ENCODE measurements around the gene TMEM97.
"Not testable (repeated sequence)": the region's sequence is repeated elsewhere in the genome, so short reads cannot be mapped to it uniquely, and the experiment has no call there.

The TMEM97 gene

DNA sequence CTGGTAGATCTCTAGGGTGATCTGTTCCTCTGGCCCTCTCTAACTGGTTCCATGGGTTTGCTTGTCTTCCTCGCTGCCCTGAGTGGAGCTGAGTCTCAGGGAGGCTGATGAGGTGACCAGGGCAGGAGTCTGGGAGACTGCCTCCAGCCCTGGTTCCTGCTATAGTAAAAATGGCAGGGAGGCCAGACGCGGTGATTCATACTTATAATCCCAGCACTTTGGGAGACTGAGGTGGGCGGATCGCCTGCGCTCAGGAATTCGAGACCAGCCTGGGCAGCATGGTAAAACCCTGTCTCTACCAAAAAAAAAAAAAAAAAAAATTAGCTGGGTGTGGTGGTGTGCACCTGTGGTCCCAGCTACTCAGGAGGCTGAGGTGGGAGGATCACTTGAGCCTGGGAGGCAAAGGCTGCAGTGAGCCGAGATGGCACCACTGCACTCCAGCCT, 19.8 kb downstream of the TMEM97 start:
- DNase-seq: not testable (repeated sequence)

DNA sequence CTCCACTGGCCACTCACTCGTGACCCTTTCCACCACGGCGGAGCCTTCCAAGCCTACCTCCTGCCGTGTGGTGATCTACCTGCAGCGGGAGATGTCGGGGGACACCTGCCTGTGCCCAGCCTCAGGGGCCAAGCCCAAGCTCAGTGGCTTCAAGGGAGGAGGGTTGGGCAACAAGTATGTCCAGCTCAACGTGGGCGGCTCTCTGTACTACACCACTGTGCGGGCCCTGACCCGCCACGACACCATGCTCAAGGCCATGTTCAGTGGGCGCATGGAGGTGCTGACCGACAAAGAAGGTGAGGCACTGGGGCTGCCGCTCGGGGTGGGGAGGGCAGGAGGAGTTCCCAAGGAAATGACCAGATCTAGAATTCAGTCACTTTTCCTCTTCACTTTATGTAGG, 20.4 kb downstream of the TMEM97 start:
- no peak for DNase-seq

DNA sequence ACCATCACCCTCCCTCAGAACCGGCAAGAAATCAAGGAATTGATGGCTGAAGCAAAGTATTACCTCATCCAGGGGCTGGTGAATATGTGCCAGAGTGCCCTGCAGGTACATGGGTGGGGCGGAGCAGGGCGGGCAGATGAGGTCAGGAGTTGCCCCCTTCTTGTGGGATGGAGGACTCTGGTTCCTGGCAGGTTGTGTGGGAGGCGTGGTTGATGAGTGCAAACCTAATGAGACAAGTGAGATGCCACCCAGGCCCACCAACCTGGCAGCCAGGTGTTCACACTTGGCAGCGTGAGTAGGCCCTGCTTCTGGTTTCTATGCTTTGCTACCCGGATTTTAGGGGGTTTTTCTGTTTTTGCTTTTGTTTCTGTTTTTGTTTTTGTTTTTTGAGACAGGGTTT, 21.4 kb downstream of the TMEM97 start:
- no peak for DNase-seq

DNA sequence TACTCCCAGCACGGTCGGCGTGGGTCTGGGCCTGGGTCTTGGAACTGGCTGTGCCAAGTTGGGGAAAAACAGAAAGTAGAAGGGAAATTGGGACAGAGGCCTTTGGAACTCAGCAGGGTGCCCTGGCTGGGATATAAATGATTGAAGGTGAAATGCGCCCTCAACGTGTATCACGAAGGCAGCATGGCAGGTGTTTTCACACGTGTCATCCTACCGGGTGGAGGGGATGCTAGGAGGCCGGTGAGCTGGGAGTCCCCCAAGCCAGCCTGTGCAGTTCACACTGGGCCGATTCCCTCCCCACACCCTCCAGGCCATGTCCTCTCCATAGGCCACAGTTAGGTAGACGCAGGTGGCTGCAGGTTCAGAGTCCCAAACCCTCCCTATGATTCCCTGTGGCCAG, 22.5 kb downstream of the TMEM97 start:
- DNase-seq: no peak

DNA sequence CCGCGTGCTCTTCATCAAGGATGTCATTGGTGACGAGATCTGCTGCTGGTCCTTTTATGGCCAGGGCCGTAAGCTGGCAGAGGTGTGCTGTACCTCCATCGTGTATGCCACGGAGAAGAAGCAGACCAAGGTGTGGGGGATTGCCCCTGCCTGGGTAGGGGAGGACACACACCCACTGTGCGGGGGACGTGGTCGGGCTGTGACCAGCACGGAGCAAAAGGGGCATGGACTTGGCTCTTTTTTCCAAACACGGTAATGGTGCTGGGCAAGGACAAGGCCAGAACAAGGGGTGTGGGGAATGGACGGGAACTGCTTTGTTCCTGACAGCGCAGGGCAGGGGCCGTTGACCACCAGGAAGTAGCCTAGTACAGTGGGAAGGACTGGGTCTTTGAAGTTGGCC, 23.3 kb downstream of the TMEM97 start:
- no peak for DNase-seq

DNA sequence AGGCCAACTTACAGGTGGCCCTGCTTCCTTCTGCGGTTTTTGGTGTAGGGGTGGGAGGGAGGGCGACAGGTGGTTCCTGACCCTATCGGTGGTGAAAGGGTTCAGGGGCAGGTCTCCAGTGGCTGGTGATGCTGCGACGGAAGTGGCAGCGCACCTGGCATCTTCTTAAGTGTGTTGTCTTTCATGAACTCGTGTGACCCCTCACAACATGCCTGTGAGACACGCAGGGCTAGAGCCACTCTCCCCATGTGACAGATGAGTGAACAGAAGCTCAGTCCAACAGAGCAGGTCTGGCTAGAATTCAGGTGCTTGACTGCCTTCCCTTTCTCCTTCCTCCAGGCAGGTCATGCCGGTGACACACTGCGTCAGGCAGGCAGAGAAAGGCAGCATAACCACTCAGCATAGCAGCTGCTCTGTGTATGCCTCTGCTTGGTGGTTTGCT, 24.5 kb downstream of the TMEM97 start:
- DNase-seq: no peak

DNA sequence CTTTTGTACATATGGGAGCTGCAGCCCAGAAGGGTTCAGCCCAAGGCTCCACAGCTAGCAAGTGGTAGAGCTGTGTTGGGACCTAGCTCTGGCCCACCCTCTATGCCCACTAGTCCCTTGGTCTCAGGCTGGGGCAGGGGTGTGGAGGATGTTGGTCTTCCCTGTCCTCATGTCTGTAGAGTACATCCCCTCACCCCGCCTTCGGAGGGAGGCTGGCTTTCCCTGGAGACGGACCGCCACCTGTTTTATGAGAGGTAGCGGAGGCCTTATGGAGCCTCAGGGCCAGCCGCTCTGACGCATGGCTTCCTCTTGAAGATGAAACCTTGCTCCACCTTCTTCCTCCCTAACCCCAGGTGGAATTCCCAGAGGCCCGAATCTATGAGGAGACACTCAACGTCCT, 25.0 kb downstream of the TMEM97 start:
- DNase-seq: no peak

DNA sequence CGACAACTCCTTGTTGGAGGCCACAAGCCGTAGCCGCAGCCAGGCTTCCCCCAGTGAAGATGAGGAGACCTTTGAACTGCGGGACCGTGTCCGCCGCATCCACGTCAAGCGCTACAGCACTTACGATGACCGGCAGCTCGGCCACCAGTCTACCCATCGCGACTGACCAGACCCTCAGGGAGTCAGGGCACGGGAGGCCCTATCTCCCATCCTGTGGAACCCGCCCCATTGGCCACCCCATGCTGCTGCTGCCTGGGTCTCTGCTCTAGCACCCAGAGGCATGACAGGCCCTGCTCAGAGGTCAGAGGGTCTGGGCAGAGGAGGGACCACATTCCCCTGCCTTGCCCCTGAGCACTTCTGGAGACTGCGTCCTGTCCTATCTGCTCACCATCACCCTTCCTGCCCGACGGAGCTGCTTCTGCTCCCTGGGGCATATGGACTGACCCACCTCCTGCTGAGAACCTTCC, 25.5 kb downstream of the TMEM97 start:
- no peak for DNase-seq

DNA sequence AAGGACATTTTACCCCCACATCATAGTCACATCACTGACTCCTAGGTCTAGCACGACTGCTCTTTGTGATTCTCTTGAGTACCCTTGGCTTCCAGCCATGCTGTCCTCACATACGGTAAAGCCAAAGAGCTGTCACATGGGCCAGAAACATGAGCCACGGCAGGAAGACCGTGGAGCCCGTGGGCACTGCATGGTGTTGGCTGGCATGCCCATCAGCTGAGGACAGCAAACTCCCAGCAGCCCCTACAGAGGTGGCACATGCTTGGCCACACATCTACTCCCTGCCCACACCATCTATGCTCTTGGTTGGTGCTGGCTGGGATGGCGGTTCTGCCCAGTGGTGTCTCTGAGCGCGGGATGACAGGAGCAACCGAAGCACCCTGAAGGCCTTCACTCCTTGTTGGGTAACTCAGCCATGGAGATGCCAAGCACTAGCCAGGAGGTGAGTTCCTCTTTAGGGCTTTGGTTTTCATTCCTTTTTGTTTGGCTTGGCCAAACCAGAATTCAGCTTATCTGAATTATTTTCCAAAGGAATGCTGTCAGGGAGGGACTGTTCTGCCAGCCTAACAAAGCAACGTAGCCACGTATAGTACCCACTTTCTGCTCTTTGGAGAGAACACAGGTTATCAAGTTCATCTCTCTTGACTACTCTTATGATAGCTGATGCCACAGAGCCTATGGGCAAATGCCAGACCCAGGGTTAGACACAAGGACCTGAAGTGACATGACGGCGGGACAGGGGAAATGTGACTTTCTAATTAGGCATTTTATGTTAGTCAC, 26.6 kb downstream of the TMEM97 start:
- no peak for DNase-seq

DNA sequence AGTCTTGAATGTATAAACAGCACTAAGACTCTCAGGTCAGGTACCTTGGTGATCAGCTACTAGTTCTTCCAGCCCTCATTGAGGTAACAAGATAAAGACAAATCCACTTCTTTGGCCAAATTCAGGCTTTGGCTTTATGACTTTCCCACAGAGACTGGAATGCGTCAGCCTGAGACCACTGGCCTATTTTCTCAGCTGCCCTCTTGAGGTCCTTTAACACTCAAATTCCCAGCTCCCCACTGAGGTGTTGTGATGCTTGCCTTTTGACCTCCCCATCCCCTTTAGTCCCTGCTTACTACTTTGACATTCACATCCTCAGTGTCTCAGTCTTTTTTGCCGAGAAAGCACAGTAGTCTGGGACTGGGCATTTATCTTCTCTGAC, 27.2 kb downstream of the TMEM97 start:
- no peak for DNase-seq

DNA sequence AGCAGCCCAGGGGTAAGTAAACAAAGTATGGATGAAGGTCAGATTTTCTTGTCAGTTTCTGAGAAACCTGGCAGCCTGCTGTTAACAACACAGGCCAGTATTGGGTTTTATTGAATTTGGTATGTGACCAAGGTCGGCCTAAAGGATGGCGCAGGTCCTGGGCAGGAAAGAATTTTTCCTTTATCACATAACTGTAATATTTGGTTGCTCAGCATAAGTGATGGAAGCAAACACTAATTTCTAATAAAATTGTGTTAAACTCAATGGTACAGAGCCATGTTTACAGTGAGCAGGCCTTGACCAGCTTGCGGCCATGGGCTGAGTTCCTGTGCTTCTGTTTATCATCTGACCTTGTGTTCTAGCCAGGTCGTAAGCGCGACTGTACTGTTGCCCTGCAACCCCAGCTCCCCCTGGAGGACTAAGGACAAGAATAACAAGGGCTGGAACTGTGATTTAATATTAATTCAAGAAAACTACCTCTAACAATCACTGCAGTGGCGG, 27.8 kb downstream of the TMEM97 start:
- DNase-seq: no peak

DNA sequence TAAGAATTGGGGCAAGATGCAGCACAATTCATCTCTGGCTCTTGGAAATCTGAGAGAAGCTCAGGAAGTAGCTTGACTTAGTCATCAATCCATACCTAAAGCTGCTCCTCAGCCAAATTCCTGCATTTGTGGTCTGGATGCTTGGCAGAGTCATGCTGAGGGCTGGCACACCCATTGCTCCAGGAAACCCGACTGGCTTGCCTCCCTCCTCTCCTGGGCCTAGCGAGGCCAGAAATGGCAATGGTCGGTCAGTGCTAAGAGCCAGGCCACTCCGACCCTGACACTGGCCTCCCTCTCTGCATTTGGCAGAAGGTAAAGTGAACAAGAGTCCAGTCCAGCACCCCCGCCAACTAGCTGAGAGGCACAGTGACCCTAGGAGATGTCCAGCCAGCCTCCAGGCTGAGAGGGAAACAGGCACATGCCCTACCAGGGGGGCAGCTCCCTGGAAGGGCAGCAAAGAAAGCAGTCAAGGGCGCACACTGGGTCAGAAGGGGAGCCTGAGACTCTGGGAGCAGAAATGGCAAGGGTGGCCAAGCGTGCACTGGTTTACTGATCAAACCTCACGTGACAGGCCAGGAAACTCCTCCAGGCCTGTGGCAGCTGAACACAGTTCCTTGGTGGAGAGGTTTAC, 28.4 kb downstream of the TMEM97 start:
- no peak for DNase-seq

DNA sequence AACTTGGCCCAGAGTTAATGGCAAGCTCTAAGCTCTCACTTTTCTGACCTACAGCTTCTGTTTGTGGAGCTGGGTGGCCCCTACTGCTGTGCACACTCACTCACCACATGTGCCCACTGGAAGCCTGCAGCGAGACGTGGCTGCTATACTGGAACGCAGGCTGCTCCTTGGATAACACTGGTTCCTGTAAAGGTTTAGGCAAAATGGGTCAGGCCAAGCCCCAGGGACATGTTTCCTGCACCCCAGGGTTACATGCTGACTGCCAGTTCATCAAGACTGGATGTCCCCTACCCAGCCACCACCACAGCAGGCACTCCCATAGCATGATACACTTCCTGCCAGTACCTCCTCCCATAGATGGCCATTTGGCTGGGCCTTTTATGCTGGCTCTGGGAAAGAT, 30.0 kb downstream of the TMEM97 start:
- DNase-seq: no peak

DNA sequence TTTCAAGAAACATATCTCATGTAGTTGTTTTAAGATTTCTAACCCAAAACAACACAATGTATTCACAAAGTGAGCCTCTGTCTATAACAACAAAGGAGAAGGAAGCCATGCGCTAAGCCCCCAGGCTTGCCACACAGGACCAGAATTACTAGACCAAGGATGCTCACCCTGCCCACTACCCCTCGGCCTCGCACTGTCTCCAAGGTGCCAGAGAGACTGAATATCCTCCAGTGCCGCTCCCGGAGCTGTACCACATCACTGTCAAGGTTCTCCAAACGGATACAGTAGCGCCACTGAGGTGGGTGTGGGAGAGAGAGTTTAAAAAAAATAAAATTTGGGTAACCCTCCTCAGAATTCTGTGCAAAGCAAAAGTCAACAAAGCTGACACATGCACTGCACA, 31.3 kb downstream of the TMEM97 start:
- DNase-seq: no peak

DNA sequence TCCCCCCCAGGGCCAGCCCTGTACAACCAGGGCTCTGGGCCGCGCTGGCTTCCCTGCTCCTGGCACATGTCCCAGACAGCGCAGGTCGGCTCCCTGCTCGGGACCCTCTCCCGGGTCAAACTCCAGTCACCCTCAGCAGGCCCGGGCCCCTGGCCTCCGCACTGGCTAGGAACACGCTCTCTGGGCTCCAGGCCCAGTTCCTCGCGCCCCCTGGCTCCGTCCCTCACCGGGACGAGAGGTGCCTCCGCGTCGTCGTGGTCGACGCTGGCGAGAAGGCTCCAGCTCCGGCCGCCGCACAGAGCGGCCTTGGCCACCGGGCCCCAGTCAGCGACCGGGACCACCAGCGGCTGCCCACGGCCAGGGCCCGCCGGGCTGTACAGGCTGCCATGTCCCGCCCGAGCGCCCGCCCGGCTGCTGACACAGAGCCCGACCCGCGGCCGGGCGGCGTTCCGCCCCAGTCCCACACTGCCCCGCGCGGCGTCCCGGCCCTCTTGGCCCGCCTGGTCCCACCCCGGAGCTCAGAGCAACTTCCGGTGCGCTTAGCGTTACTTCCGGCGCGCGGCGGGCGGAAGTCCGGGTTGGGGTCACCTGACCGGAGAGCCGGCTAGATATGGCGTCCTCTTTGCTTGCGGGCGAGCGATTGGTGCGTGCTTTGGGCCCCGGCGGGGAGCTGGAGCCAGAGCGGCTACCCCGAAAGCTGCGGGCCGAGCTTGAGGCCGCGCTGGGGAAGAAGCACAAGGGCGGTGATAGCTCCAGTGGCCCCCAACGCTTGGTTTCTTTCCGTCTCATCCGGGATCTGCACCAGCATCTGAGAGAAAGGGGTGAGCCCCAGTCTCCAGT, 38.3 kb downstream of the TMEM97 start, which contains the start of gene POLDIP2:
POLDIP2 (minus strand) TSS at position 467 of the 840 bp plus-strand sequence; CDS start at position 388, 79 bp downstream.
- peak; percentile 86 to 95 (median 93) for DNase-seq

DNA sequence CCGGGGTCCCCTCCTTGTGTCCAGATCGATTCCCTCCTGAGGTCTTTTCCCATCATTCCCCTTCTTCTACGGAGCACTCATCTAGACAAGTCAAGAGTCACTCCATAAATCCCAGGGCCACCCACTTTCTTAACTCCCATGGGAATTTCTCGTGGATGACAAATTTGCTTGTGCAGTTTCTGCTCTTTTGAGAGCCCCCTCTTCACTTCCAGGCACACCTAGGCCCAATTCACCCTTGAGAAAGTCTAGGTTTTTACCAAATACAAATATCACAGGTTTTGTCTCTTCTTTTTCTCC, 38.8 kb downstream of the TMEM97 start:
- DNase-seq: no peak

DNA sequence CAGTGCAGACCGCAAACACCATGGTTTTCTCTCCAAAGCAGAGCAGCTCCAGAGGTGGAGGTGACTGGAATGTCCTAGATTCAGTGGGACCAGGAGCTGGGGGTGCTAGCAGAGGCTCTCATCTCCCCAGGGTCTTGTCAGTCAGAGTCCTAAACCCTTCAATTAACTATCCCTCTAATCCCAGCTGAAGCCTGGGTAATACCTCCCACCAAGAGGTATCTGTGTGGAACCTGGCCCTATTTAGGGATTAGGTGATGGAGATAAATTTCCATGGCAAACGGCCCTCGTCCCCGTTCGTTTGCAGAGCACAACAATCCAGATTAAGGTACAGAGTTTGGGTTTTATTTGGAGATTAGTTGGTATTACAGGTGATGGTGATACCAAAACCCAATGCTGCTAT, 44.2 kb downstream of the TMEM97 start:
- DNase-seq: no peak

DNA sequence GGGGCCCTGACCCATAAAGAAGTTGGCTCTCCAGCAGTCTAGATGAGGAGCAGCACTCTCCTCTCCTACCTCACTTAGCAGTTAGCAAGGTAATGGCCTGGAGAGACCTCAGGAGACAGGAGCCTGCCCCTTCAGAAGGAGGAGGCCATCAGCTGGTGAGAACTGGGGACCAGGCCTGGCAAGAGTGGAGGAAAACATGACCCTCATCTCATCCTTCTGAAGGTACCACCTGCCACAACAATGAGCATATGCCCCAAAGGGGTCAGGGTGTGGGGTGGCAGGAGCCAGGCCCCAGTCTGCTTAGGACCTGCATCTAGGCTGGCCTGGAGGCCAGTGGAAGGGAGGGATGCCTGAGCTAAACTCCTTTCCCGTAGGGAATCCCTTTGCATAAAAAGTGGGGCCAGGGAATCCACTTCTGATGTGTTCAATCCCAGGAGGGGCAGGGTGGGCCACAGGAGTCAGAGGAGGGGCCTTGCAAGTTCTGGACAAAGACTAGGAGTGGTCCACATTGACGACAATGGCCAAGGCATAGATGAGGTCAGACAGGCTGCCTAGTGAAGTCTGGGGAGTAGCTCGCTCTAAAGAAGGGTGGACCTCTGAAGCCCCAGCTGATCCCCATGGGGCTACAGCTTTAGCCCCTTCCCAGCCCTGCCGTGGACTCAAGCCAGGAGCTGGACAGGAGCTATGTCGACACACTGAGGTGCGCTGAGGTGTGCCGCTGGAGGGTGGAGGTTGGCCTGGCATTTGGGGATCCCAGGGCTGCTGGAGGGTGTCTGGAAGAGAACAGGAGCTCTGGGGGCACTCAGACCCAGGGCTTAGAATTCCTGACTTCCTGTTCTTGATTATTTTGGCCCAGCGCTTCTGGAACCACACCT, 45.0 kb downstream of the TMEM97 start:
- DNase-seq: no peak

DNA sequence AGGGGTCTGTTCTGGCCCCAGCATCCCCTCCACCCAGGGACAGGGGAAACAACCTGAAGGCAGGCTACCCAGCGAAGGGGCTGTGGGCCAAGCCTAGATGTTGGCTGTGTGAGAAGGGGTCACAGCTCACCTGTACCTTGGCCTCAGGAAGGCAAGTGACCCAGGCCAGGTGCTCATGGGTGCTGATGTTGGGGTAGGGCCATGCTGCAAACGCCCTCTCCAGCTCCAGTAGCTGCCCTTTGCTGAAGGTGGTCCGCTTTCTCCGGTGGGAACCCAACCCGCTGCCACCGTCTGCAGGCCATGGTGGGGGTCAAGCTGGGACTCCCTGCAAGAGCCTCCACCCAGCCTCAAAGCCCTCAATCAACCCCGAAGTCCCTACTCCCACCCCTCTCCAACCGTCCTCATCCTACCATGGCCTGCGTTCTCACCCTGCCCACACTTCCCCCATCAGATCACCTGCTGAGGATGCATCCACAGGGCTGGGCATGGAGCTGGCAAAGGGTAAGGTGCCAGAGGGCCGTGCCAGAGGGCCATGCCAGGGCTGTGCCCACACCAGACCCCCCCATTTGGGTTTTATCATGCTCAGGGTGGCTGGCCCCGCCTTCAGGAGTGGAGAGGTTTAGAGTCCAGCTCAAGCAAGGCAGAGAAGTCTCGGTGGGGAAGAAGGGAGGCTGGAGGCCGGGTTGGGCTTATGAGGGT, 45.8 kb downstream of the TMEM97 start, which contains the start of gene SEBOX:
SEBOX (minus strand) TSS at position 535 of the 699 bp plus-strand sequence; CDS start at position 487, 48 bp downstream.
- DNase-seq: no peak

DNA sequence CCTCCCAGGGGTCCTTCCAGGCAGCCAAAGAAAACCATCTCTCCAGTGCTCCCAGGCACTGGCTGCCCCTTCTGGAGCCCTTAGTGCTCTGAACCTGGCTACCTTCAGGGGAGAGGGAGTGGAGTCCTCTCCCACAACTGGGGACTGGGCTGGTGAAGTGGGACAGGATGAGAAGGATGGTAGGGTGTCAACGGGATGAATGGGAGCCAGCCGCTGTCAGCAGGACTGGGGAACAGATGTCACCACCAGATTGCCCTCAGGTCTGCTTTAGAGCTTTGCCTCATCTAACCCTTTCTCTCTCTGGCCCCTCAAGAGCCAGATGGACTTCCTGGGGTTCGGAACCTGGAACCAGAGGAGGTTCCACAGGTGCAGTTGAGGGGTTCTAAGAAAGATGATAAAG, 46.5 kb downstream of the TMEM97 start:
- no peak for DNase-seq

DNA sequence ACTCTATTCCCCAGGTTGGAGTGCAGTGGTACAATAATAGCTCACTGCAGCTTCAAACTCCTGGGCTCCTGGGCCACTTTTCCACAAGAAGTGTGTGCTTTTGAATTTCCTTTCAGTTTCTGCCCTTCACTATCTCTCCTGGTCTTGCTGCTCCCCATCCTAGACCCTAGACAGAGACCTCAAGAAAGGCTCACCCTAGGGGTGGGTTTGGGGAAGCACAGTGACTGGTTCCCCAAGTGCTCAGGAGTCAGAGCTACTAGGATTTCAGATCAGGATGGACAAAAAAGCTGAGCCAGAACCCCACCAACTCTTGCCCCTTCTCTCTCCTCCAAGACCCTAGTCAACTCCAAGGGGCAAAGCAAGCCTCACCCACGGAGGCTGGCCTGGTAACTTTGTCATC, 47.6 kb downstream of the TMEM97 start:
- no peak for DNase-seq

Data from activated naive CD4-positive, alpha-beta T cell (primary cell).